ENCODE results near the gene PVRIG.
"Not testable (repeated sequence)": the region's sequence is repeated elsewhere in the genome, so short reads cannot be mapped to it uniquely, and the experiment has no call there.

PVRIG gene

GRCh38 chr7:100219801-100220585, at the start of gene PVRIG:
Gene PVRIG (plus strand): TSS chr7:100219949. CDS start chr7:100219971, 22 bp downstream.
- in situ Hi-C loops (cut with MboI; ENCODE audit: low sequenced_read_pairs): not testable (repeated sequence)

GRCh38 chr7:100170101-100170897, 49.5 kb upstream of the PVRIG start:
- in situ Hi-C loops (cut with MboI; ENCODE audit: low sequenced_read_pairs): no loop called here

- in situ Hi-C loops (cut with MboI; ENCODE audit: low sequenced_read_pairs): no loop called here
Measured at GRCh38 chr7:100171087-100171681, 48.6 kb upstream of the PVRIG start.

GRCh38 chr7:100171840-100172239, 47.9 kb upstream of the PVRIG start:
- in situ Hi-C loops (cut with MboI; ENCODE audit: low sequenced_read_pairs): no loop called here

- in situ Hi-C loops (cut with MboI; ENCODE audit: low sequenced_read_pairs): no loop called here
Measured at GRCh38 chr7:100173806-100174495, 45.8 kb upstream of the PVRIG start.

- in situ Hi-C loops (cut with MboI; ENCODE audit: low sequenced_read_pairs): no loop called here
Measured at GRCh38 chr7:100174582-100174981, 45.2 kb upstream of the PVRIG start.

- in situ Hi-C loops (cut with MboI; ENCODE audit: low sequenced_read_pairs): no loop called here
Measured at GRCh38 chr7:100175296-100175935, 44.3 kb upstream of the PVRIG start.

- in situ Hi-C loops (cut with MboI; ENCODE audit: low sequenced_read_pairs): no loop called here
Measured at GRCh38 chr7:100176096-100177044, 43.4 kb upstream of the PVRIG start.

GRCh38 chr7:100177045-100178001, 42.4 kb upstream of the PVRIG start, which contains the start of the genes GPC2 and STAG3:
Gene GPC2 (minus strand): TSS chr7:100177381. CDS start chr7:100177199, 182 bp downstream.
Gene STAG3 (plus strand): TSS chr7:100177918. CDS start chr7:100180557, 2,639 bp downstream.
- in situ Hi-C loops (cut with MboI; ENCODE audit: low sequenced_read_pairs): no loop called here

- in situ Hi-C loops (cut with MboI; ENCODE audit: low sequenced_read_pairs): not testable (repeated sequence)
Measured at GRCh38 chr7:100180084-100180483, 39.7 kb upstream of the PVRIG start.

- in situ Hi-C loops (cut with MboI; ENCODE audit: low sequenced_read_pairs): not testable (repeated sequence)
Measured at GRCh38 chr7:100182616-100183015, 37.1 kb upstream of the PVRIG start.

GRCh38 chr7:100183090-100183489, 36.7 kb upstream of the PVRIG start:
- in situ Hi-C loops (cut with MboI; ENCODE audit: low sequenced_read_pairs): not testable (repeated sequence)

GRCh38 chr7:100185726-100186125, 34.0 kb upstream of the PVRIG start:
- in situ Hi-C loops (cut with MboI; ENCODE audit: low sequenced_read_pairs): no loop called here

- in situ Hi-C loops (cut with MboI; ENCODE audit: low sequenced_read_pairs): no loop called here
Measured at GRCh38 chr7:100189061-100189460, 30.7 kb upstream of the PVRIG start.

GRCh38 chr7:100190048-100190711, 29.6 kb upstream of the PVRIG start:
- in situ Hi-C loops (cut with MboI; ENCODE audit: low sequenced_read_pairs): no loop called here

GRCh38 chr7:100191775-100192174, 28.0 kb upstream of the PVRIG start:
- in situ Hi-C loops (cut with MboI; ENCODE audit: low sequenced_read_pairs): no loop called here

- in situ Hi-C loops (cut with MboI; ENCODE audit: low sequenced_read_pairs): not testable (repeated sequence)
Measured at GRCh38 chr7:100192281-100192862, 27.4 kb upstream of the PVRIG start.
